Renal pelvis (tissue), 4 donors: ENCODE measurements around the gene USP7. TPM values are rescaled to one million over a fixed set of nuclear protein-coding genes. Genes with fewer than 3 reads are reported as not detected.

Source experiments
- DNase-seq: peaks from one replicate; pipeline ENCODE4 v3.0.0-alpha.2; 2013
- polyA plus RNA-seq, 3 donors: library from polyadenylated mRNA; unstranded; fragments of 120-200 nt; gene quantifications; one replicate each; pipeline ENCODE4 v1.2.1, GENCODE V29; 2013; ENCODE audit not compliant: insufficient read length in 3 of 3

The USP7 gene
- polyA plus RNA-seq, 3 donors: 110 to 133 (median 128) TPM

GRCh38 chr16:8955828-8956227 lies 7.9 kb downstream of the USP7 start:
- DNase-seq: no peak

DNA sequence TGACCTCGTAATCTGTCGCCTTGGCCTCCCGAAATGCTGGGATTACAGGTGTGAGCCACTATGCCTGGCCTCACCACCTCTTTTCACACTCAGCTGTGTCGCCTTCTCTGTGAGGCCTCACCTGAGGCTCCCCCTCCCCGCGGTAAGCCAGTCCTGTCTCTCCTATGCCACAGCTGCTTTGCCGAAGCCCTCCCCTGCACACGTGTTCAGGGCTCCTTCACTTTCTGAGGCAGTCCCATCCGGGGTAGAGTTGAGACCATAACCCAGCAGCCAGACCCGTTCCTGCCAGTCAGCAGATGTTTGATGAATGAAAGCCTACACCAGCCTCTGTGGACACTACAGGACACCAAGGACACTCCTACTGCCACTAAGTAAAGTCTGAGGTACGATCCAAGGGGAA lies 10.6 kb downstream of the USP7 start:
- no peak for DNase-seq

DNA sequence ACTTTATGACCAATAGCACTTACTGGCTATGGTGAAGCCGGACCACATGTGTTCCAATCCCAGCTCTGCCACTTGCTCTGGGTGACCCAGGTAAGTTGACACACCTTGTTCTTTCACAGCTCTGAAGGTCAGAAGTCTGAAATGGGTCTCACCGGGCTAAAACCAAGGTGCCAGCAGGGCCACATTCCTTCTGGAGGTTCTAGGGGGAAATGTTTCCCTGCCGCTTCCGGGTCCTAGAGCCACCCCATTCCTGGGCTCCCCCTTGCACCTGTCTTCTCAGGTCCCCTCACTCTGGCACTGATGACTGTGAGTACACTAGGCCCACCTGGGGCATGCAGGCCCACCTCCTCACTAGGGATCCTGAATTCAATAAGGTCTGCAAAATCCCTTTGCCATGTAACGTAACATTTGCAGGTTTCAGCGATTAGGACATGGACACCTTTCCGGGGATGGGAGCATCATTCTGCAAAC lies 11.4 kb downstream of the USP7 start:
- DNase-seq: no peak

DNA sequence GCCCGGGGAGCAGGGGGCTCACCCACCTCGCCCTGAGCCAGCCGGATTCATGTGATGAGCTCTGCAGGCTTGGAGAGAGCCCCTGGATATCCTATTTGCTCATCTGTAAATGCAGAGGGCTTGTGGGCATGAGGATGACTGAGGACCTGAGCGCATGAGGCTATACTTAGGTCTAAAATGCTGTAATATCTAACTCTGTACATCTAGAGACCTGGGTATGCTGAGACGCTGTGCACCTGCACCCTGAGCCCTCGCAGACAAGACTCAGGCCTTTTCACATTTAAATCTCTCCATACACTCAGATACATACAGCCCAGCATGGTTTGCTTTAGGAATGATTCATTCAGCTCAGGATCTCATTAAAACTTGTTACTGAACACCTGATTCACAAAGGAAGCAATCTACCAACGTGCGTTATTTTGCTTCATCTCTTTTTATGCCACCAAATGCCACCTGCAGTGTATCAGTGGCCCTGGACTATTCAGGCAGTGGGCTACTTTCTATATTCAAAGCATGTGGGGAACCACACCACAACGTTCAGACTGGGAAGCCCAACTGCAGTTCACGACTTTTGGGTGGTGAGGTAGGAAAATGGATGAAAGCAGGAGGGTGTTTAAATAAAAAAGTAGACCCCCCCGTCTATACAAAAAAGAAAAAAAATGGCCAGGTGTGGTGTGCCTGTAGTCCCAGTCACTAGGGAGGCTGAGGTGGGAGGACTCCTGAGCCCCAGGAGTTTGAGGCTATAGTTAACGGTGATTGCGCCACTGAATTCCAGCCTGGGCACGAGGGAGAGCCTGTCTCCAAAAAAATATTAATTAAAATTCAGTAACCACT lies 12.0 kb downstream of the USP7 start:
- DNase-seq: no peak

DNA sequence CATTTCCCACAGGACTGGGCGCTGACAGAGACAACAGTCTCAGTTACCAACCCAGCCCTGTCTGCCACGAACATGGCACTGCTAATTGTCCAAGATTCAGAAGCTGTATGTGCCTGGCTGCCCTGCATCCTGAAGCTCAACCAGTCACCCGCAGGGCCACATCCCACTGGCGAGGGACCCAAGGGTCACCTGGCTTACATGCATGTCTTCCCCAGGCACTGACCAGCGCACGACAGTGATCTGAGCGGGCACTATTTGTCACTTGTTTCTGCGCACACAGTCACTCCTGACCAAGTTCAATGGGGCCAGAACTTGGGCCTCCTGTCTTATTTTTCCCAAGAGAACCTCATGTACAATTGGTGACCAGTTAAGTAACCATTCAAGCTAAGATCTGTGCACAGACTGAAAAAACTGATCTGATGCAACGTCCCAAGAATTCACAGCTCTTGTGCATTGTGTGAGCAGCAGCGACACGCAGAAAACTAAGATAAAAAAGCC lies 13.1 kb downstream of the USP7 start:
- no peak for DNase-seq

- DNase-seq: no peak
Observed at GRCh38 chr16:8949536-8950418, 13.9 kb downstream of the USP7 start.

- no peak for DNase-seq
Observed at GRCh38 chr16:8948831-8949230, 14.9 kb downstream of the USP7 start.

DNA sequence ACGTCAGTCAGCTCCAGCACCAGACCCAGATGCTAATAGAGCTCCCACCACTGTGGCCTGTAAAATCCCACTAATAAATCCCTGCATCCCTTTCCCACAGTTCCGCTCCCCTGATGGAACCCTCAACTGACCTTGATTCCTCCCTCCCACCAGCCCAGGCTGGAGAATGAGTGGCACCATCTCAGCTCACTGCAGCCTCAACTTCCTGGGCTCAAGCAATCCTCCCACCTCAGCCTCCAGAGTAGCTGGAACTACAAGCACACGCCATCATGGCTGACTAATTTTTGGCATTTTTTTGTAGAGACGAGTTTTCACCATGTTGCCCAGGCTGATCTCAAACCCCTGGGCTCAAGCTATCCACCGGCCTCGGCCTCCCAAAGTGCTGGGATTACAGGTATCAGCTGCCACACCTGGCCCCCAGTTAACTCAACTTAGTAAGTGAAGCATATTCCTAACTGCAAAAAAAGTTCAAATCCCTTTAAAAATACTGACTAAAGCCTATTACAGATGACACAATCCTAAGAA lies 15.6 kb downstream of the USP7 start:
- DNase-seq: no peak

- no peak for DNase-seq
Observed at GRCh38 chr16:8946544-8946943, 17.2 kb downstream of the USP7 start.

DNA sequence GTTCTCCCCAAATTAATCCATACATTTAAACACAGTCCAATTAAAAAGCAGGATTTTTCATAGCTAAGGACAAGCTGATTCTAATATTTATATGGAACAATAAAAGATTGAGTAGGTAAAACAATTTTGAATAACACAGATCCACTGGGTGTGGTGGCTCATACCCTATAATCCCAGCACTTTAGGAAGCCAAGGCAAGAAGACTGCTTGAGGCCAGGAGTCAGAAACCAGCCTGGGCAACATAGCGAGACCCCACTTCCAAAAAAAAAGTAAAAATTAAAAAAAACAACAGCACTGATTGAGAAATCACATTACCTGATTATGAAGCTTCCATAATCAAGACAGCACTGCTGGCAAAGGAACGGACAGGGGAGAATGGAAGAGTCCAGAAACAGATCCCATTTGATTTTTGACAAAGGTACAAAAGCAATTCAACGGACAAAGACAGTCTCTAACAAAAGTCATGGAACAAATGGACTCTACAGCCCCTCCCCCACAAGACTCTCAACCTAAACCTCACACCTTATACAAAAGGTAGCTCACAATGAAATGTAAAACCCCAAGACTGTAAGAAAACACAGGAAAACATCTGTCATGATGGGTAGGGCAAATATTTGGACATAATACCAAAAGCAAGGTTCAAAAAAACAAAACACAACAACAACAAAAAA lies 17.9 kb downstream of the USP7 start:
- no peak for DNase-seq

- no peak for DNase-seq
Observed at GRCh38 chr16:8943966-8944759, 19.5 kb downstream of the USP7 start.

DNA sequence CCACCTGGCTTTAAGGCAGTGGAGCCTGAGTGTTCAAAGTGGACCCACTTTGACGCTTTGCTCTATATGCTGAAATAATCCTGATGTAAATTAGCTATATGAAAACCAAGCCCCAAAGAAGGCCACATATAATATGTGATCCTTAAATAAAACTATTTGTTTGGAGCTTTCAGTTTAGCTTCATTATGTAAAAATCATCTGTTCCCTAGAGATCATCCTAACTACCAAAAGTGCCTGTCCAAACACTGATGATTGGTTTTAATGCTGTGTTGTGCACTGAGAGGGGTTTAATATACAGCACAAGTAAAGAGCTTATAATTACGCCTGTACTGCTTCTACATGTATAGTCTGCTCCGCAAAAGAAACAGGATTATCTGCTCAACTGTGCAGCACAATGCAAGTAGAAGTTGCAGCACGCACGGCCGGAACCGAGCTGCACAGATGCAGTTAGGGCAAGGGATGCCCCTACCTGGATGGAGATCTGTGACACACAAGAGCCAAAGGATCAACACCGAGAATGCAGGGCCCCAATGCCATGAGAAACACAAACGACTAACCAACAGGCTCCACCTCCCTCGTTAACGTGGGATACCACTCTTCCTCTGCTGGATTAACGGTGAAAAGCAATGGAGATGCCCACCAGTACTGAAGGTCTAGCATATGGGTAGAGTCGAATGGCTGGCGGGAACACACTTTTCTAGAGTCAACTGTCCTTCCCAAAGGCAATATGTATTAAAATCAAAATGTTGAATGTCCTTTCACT lies 20.5 kb downstream of the USP7 start:
- no peak for DNase-seq

DNA sequence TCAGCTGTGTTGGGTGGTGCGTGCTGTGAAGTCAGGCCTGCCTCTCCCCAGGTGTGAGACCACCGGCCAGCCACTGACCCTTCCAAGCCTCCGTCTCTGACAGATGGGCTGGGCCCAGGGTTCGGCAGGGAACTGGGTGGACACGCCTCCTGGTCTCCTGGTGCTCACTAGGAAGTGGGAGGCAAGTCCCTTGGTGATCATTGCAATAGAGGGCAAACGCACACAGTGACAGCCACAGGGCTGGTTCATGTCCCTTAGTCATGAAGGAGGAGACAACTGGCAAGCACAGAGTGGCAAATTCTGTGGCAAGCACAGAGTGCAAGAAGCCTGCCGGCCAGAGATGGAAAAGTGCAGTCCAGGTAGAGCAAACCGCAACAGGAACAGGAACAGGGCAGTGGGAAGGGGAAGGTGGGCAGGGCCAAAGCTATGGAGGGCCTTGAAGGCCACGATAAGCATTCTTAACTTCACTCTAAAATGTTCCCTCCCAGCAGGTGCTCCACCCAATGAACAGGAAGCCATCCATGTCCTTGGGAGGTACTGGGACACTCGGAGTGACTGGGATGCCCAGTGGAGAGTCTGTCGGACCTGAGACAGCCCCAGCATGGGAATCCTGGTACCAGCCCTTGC lies 21.9 kb downstream of the USP7 start:
- no peak for DNase-seq

DNA sequence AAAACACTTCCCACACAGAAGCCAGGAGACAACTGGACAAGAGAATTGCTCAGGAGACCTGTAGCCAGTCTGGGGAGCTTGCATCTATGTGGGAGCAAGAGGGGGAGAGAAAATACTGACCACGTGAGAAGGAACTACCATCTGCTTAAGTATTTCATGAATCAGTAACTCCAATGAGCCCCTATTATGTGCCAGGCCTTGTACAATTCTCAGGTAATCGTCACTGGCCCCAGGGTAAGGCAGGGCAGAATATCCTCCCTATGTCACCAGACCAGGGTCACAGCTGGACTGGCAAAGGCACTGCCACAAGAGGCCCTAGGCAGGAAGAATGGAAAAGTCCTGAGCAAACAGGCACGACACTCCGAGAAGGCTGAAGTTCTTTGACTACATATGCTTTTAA lies 25.9 kb downstream of the USP7 start:
- DNase-seq: no peak

DNA sequence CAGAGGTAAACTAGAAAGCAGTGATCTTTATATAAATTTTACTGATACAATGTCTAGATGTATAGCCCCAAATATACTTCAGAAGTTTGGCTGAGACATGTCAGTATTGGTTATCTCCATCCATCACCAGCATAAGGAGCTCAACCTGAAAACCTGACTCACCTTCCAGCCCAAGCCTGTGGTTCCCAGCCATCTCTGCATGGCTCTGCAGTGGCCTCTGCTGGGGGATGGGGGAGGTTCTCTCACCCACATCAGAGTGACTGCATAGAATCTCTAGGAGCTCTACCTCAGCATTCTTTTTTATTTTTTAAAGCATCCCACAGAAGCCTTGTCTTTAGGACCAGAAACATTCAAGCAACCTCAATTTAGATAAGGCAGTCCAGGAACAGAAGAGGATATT lies 27.3 kb downstream of the USP7 start:
- DNase-seq: no peak

- no peak for DNase-seq
Observed at GRCh38 chr16:8935989-8936388, 27.7 kb downstream of the USP7 start.

DNA sequence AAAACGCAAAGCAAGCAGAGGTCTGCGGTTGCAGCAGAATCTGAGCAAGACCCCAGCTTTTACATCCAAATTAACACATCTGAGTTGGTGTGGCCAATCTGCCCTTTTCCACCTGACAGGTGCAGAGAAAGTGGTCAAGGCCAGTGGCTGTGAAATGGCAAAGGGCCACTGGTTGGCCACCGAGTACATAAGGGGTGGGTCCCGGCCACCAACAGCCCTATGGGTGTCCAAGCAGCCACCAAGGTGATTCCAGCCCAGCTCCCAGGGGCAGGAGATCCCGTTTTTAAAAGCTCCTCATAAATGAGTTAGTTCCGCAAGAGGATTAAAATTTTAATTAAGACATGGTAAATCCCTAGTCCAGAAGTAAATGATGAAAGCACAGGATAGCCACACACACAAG lies 29.1 kb downstream of the USP7 start:
- DNase-seq: no peak

DNA sequence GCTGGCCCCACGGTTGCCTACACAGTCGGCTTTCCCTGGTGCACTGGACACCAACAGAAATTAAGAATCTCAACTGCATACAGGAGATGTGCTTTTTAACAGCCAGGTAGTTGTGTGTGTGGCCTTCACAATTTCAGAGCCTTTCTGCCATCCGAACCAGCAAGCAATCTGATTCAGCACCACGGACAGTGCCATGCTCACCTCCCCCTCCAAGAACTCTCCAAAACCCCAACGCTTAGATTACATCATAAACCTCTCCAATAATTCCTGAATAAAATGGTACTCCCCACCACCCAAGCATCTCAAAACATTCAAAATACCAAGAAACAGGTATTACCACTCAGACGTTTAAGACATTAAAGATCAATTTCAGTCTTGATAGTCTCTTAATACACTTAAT lies 31.8 kb downstream of the USP7 start:
- peak; percentile 71 for DNase-seq

- no peak for DNase-seq
Observed at GRCh38 chr16:8929086-8929748, 34.5 kb downstream of the USP7 start.
